ENCODE data around the gene LYSMD4. TPM values are rescaled to one million over a fixed set of nuclear protein-coding genes. Genes with fewer than 3 reads are reported as not detected.
"Not testable (repeated sequence)": the region's sequence is repeated elsewhere in the genome, so short reads cannot be mapped to it uniquely, and the experiment has no call there.

The LYSMD4 gene
- total RNA-seq: 10 to 100 TPM; 12.1 to 16.0 (median 12.2) TPM

DNA sequence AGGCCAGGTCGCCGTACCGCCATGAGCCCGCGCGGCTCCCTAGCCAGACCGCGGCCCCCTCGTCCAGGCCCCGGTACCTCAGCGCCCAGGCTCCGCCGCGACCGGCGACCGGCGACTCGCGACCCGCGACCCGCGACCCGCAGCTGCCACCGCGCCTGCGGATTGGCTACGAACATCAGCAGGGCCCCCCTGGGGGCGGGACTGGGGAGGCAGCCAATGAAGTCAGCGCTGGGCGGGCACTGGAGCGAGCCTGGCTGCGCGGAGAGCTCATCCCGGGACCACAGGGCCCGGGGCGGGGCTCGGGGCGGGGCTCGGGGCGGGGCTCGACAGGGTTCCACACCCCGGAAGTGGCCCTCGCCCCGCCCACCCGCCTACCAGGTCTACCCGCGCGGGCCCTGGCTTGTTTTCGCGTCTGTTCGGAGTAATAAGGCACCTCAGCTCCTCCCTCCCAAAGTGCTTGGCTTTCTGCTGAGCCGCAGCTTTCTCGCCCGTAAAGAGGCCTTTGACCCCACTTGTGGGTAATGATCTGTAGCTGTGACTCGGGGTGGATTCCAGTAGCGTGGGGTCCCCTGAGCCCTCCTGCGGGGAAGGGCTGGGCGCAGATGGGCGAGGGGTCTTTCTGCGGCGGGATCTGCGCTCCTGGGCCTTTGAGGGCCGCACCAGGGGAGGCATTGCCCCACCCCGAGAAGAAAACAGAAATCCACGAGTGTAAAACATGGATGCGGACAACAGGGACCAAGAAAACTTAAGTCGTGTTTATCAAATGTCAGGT is at the start of gene LYSMD4:
Gene LYSMD4, minus strand, starts transcription at position 170 of the 772 bp plus-strand sequence. CDS start 1,438 bp downstream, outside the sequence.
- no peaks in the 10 kb centered on the region for H3K36me3 ChIP-seq
- peaks cover 0 to 5% of the 10 kb centered on the region in 2 donors for H3K4me1 ChIP-seq
- H3K27me3 ChIP-seq: no peaks in the 10 kb centered on the region
- H3K27ac ChIP-seq: peak within 1 kb of the TSS; percentile 90 to 93
- intact Hi-C loops (cut with DNase I; ENCODE audit: low total_unique reads): no loop called here
- DNase-seq (ENCODE audit: low spot score in 2 of 2): peak; percentile 98 to 100
- peak within 1 kb of the TSS; percentile 85 to 98 (median 95) for H3K4me3 ChIP-seq
- no peaks in the 10 kb centered on the region for H3K9me3 ChIP-seq
- peak; percentile 22 for TF ChIP-seq POLR2A (IDR thresholded peaks at IDR 0.05)
- TF ChIP-seq, protein P1, sequence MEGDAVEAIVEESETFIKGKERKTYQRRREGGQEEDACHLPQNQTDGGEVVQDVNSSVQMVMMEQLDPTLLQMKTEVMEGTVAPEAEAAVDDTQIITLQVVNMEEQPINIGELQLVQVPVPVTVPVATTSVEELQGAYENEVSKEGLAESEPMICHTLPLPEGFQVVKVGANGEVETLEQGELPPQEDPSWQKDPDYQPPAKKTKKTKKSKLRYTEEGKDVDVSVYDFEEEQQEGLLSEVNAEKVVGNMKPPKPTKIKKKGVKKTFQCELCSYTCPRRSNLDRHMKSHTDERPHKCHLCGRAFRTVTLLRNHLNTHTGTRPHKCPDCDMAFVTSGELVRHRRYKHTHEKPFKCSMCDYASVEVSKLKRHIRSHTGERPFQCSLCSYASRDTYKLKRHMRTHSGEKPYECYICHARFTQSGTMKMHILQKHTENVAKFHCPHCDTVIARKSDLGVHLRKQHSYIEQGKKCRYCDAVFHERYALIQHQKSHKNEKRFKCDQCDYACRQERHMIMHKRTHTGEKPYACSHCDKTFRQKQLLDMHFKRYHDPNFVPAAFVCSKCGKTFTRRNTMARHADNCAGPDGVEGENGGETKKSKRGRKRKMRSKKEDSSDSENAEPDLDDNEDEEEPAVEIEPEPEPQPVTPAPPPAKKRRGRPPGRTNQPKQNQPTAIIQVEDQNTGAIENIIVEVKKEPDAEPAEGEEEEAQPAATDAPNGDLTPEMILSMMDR (IDR thresholded peaks at IDR 0.05): no peak
- peak in 2 of 3 donors; percentile 73 to 84 for TF ChIP-seq POLR2AphosphoS5 (IDR thresholded peaks at IDR 0.05)

DNA sequence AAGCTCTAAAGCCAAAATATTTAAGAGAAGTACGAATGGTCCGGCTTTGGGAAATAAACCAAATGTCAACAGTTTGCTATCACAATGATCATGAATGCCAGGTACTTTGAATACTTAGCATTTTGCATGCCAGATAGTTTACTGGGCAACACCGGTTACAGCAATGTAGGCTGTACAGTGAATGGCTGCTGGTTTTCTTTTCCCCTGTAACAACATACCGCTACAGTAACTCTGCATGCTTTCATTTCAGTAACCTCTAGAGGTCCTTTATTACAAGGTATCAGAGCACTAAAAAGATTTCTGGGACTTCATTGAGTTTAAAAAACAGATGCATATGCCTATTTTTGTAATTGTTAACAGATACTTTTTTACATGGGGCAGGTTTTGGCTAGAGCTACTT is 48.8 kb upstream of the LYSMD4 start:
- H3K36me3 ChIP-seq; H3K9me3 ChIP-seq; intact Hi-C loops (cut with DNase I; ENCODE audit: low total_unique reads); H3K4me1 ChIP-seq; H3K4me3 ChIP-seq; H3K27me3 ChIP-seq; H3K27ac ChIP-seq; DNase-seq (ENCODE audit: low spot score in 2 of 2): not testable (repeated sequence)

DNA sequence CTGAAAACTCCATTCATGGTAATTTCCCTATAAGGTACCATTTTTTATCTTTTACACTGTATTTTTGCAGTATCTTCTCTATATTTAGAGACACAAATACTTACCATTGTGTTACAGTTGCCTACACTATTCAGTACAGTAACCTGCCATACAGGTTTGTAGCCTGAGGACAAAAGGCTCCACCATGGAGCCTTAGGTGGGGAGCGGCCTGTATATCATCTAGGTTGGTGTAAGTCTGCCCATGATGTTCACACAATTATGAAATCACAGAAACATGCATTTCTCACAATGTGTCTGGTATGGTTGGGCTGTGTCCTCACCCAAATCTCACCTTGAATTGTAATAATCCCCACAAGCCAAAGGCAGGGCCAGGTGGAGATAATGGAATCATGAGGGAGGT is 43.9 kb upstream of the LYSMD4 start:
- TF ChIP-seq POLR2A (IDR thresholded peaks at IDR 0.05): no peak
- TF ChIP-seq, protein P1 (IDR thresholded peaks at IDR 0.05): no peak
- no peak for TF ChIP-seq POLR2AphosphoS5 (IDR thresholded peaks at IDR 0.05)
- Histone ChIP-seq H3K4me3 (no peak overlapping the region), H3K36me3 (no peaks in the 10 kb centered on the region), H3K4me1 (no peaks in the 10 kb centered on the region), H3K27me3 (no peaks in the 10 kb centered on the region), H3K27ac (no peak overlapping the region), H3K9me3 (no peaks in the 10 kb centered on the region)
- no peak for DNase-seq (ENCODE audit: low spot score in 2 of 2)
- intact Hi-C loops (cut with DNase I; ENCODE audit: low total_unique reads): no loop called here

DNA sequence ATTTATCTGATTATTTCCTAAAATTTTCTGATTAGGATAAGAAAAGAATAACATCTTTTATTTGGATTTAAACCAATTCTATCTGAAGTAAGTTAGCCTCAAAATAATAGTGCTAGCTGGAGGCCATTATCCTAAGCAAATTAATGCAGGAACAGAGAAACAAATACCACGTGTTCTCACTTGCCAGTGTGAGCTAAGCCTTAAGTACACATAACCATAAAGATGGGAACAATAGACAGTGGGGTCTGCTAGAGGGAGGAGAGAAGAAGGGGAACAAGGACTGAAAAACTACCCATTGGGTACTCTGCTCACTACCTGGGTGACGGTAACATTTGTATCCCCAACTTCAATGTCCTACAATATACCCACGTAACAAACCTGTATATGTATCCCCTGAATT is 31.3 kb upstream of the LYSMD4 start:
- Histone ChIP-seq H3K4me1 (no peaks in the 10 kb centered on the region), H3K27me3 (no peaks in the 10 kb centered on the region), H3K4me3 (no peak overlapping the region), H3K36me3 (no peaks in the 10 kb centered on the region), H3K9me3 (no peaks in the 10 kb centered on the region), H3K27ac (no peak overlapping the region)
- no peak for DNase-seq (ENCODE audit: low spot score in 2 of 2)
- TF ChIP-seq POLR2AphosphoS5 (IDR thresholded peaks at IDR 0.05) (no peak), POLR2A (IDR thresholded peaks at IDR 0.05) (no peak)
- TF ChIP-seq, protein P1 (IDR thresholded peaks at IDR 0.05): no peak
- intact Hi-C loops (cut with DNase I; ENCODE audit: low total_unique reads): no loop called here

DNA sequence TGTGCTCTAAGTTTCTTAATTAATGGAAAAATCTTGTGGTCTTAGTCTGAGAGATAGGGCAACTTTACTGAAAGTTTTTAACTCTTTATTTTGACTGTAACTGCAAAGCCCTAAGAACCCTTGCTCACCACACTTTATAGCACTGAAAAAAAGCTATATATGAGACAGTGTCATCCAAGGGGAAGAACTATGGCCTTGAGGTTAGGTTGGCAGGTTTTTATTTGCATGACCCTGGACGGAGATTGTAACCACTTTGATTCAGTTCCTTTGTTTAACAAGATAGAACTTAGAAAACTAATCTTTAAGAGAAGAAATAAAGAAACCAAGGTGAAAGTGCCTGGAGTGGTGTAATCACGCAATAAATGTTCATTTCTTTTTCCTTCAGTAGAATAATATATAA is 30.6 kb upstream of the LYSMD4 start:
- no peaks in the 10 kb centered on the region for H3K4me1 ChIP-seq
- H3K9me3 ChIP-seq: no peaks in the 10 kb centered on the region
- no peak overlapping the region for H3K27ac ChIP-seq
- TF ChIP-seq POLR2AphosphoS5 (IDR thresholded peaks at IDR 0.05) (no peak), POLR2A (IDR thresholded peaks at IDR 0.05) (no peak)
- TF ChIP-seq, protein P1 (IDR thresholded peaks at IDR 0.05): no peak
- H3K27me3 ChIP-seq: no peaks in the 10 kb centered on the region
- DNase-seq (ENCODE audit: low spot score in 2 of 2): no peak
- intact Hi-C loops (cut with DNase I; ENCODE audit: low total_unique reads): no loop called here
- no peak overlapping the region for H3K4me3 ChIP-seq
- H3K36me3 ChIP-seq: no peaks in the 10 kb centered on the region

All from breast epithelium (tissue), 4 donors.